HG02840 (cell line): ENCODE results near the gene KLHL1.
"Not testable (repeated sequence)": the region's sequence is repeated elsewhere in the genome, so short reads cannot be mapped to it uniquely, and the experiment has no call there.

Experiments
- ATAC-seq: cut with Tn5 transposase; IDR thresholded peaks from one replicate; pipeline ENCODE4 v1.9.1; 2021; ENCODE audit warnings: mild to moderate bottlenecking, moderate library complexity, moderate number of reproducible peaks; ENCODE audit not compliant: unreplicated experiment, low FRiP score

The KLHL1 gene

GRCh38 chr13:70108356-70109105 is at the start of gene KLHL1:
KLHL1 (minus strand) TSS chr13:70108452; CDS start chr13:70107699, 753 bp downstream.
- ATAC-seq: no peak

- ATAC-seq: not testable (repeated sequence)
Measured at GRCh38 chr13:70142658-70143057, 34.4 kb upstream of the KLHL1 start.

GRCh38 chr13:70128098-70128497 is 19.8 kb upstream of the KLHL1 start:
- no peak for ATAC-seq

GRCh38 chr13:70125693-70126092 is 17.4 kb upstream of the KLHL1 start:
- no peak for ATAC-seq

GRCh38 chr13:70117338-70117905 is 9.2 kb upstream of the KLHL1 start:
- ATAC-seq: no peak

- ATAC-seq: no peak
Measured at GRCh38 chr13:70107498-70108281, 562 bp downstream of the KLHL1 start, which contains the start of gene ATXN8OS. ATXN8OS (plus strand) TSS chr13:70107826.

GRCh38 chr13:70107125-70107497 is 1.1 kb downstream of the KLHL1 start:
- no peak for ATAC-seq

GRCh38 chr13:70104481-70104880 is 3.8 kb downstream of the KLHL1 start:
- ATAC-seq: no peak

- ATAC-seq: no peak
Measured at GRCh38 chr13:70098669-70099068, 9.6 kb downstream of the KLHL1 start.

- no peak for ATAC-seq
Measured at GRCh38 chr13:70090036-70090723, 18.1 kb downstream of the KLHL1 start.

- ATAC-seq: no peak
Measured at GRCh38 chr13:70088926-70089325, 19.3 kb downstream of the KLHL1 start.

GRCh38 chr13:70087247-70087646 is 21.0 kb downstream of the KLHL1 start:
- ATAC-seq: no peak

- no peak for ATAC-seq
Measured at GRCh38 chr13:70080012-70080411, 28.2 kb downstream of the KLHL1 start.

GRCh38 chr13:70054572-70054971 is 53.7 kb downstream of the KLHL1 start:
- no peak for ATAC-seq

GRCh38 chr13:70051531-70051930 is 56.7 kb downstream of the KLHL1 start:
- no peak for ATAC-seq

- peak; percentile 62 for ATAC-seq
Measured at GRCh38 chr13:70043685-70044084, 64.6 kb downstream of the KLHL1 start.

- no peak for ATAC-seq
Measured at GRCh38 chr13:70042193-70042592, 66.1 kb downstream of the KLHL1 start.

- no peak for ATAC-seq
Measured at GRCh38 chr13:70034286-70034685, 74.0 kb downstream of the KLHL1 start.

GRCh38 chr13:70027551-70027950 is 80.7 kb downstream of the KLHL1 start:
- ATAC-seq: no peak

GRCh38 chr13:70023516-70023915 is 84.7 kb downstream of the KLHL1 start:
- no peak for ATAC-seq

- ATAC-seq: no peak
Measured at GRCh38 chr13:70022646-70023045, 85.6 kb downstream of the KLHL1 start.
